Measurements from ENCODE around the gene LGMN.
"Not testable (repeated sequence)": the region's sequence is repeated elsewhere in the genome, so short reads cannot be mapped to it uniquely, and the experiment has no call there.

The LGMN gene

GRCh38 chr14:92684801-92685560, 63.4 kb downstream of the LGMN start:
- no peaks in the 10 kb centered on the region for H3K79me2 ChIP-seq (ENCODE audit: control insufficient read depth, insufficient read depth, low read length, unreplicated experiment)
- no peak overlapping the region for H2AFZ ChIP-seq (ENCODE audit: low read length, unreplicated experiment)
- no peak overlapping the region for H3K4me3 ChIP-seq (ENCODE audit: low read depth, low read length)
- no peaks in the 10 kb centered on the region for H3K36me3 ChIP-seq (ENCODE audit: insufficient read depth, low read length)
- H3K27me3 ChIP-seq (ENCODE audit: insufficient read depth, low read length) = no peaks in the 10 kb centered on the region
- H3K4me1 ChIP-seq (ENCODE audit: control insufficient read depth, insufficient read depth, low read length, unreplicated experiment) = no peaks in the 10 kb centered on the region
- no peak overlapping the region for H3K27ac ChIP-seq (ENCODE audit: low read depth, low read length)

DNA sequence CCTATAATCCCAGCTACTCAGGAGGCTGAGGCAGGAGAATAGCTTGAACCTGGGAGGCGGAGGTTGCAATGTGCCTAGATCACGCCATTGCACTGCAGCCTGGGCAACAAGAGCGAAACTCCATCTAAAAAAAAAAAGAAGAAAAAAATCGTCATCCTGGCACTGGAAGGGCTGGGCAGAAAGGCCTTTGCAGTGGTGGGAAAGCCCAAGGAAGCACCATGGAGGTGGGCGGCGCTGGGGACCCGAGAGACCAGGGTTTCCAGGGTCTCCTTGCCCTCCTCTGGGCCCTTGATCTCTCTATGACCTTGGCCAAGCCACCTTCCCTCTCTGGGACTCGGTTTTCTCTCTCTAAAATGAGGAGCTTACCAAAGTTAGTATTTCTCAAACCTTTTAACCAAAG, 65.4 kb downstream of the LGMN start:
- Histone ChIP-seq H2AFZ (ENCODE audit: low read length, unreplicated experiment) (no peak overlapping the region), H3K4me3 (ENCODE audit: low read depth, low read length) (no peak overlapping the region), H3K27ac (ENCODE audit: low read depth, low read length) (no peak overlapping the region), H3K4me1 (ENCODE audit: control insufficient read depth, insufficient read depth, low read length, unreplicated experiment) (no peaks in the 10 kb centered on the region), H3K36me3 (ENCODE audit: insufficient read depth, low read length) (no peaks in the 10 kb centered on the region), H3K79me2 (ENCODE audit: control insufficient read depth, insufficient read depth, low read length, unreplicated experiment) (no peaks in the 10 kb centered on the region), H3K27me3 (ENCODE audit: insufficient read depth, low read length) (no peaks in the 10 kb centered on the region)

DNA sequence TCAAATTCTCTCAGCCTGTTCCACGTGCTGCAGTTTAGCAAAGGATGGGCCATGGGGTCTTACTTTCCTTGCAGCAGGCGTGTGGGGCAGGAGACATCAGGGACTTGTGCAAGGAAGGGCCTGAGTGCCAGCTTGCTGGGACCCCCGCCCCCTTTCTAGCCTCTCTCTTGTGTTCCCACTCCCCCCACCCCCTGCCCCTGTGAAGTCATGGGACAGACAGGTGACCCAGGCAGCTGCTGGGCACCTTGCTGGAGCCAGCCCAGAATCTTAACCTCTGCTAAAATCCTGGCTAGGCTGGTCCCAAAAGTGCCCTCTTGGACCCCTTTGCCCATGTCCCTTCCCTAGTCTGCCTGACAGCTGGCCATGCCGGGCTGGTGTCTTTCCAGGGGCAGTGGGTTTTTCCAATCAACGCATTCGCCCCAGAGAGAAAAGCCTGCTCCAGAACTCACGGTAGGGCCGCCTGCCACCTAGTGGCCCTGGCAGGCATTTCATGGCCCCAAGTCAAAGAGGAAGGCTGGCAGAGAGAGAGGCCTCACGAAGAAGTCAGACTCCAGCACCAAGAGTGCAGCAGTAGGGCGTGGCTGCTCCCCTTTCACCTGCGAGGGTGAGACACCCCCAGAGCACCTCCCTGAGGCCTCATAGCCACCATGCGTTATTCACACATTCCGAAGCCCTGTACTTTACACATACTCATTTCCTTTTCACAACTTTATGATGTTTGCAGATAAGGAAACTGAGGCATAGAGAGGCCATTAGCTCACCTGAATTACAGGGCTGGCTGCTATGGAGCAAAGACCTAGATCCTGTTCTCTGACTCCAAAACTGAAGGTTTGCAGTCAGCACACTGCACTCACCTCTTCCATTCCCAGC, 67.4 kb downstream of the LGMN start:
- Histone ChIP-seq H3K27me3 (ENCODE audit: insufficient read depth, low read length) (no peaks in the 10 kb centered on the region), H3K79me2 (ENCODE audit: control insufficient read depth, insufficient read depth, low read length, unreplicated experiment) (no peaks in the 10 kb centered on the region), H3K27ac (ENCODE audit: low read depth, low read length) (no peak overlapping the region), H3K36me3 (ENCODE audit: insufficient read depth, low read length) (0 out of 2 replicates have a peak, but pooled peaks cover 3% of the 10 kb centered on the region), H2AFZ (ENCODE audit: low read length, unreplicated experiment) (no peak overlapping the region), H3K4me1 (ENCODE audit: control insufficient read depth, insufficient read depth, low read length, unreplicated experiment) (peaks cover 3% of the 10 kb centered on the region), H3K4me3 (ENCODE audit: low read depth, low read length) (no peak overlapping the region)

DNA sequence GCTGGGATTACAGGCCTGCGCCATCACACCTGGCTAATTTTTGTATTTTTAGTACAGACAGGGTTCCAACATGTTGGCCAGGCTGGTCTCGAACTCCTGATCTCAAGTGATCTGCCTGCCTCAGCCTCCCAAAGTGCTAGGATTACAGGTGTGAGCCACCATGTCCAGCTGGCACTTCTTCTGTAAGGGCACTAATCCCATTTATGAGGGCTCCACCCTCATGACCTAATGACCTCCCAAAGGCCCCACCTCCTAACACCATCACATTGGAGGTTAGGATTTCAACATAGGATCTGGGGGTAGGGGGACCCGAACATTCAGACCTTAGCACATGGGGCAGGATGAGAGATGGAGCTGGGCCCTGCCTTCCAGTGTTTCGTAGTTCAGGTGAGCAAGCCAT, 68.1 kb downstream of the LGMN start:
- not testable (repeated sequence) for H3K27me3 ChIP-seq (ENCODE audit: insufficient read depth, low read length); H3K27ac ChIP-seq (ENCODE audit: low read depth, low read length); H3K4me1 ChIP-seq (ENCODE audit: control insufficient read depth, insufficient read depth, low read length, unreplicated experiment); H3K36me3 ChIP-seq (ENCODE audit: insufficient read depth, low read length); H2AFZ ChIP-seq (ENCODE audit: low read length, unreplicated experiment); H3K79me2 ChIP-seq (ENCODE audit: control insufficient read depth, insufficient read depth, low read length, unreplicated experiment); H3K4me3 ChIP-seq (ENCODE audit: low read depth, low read length)

GRCh38 chr14:92679246-92679645, 69.2 kb downstream of the LGMN start:
- Histone ChIP-seq H3K36me3 (ENCODE audit: insufficient read depth, low read length) (0 out of 2 replicates have a peak, but pooled peaks cover 3% of the 10 kb centered on the region), H3K79me2 (ENCODE audit: control insufficient read depth, insufficient read depth, low read length, unreplicated experiment) (no peaks in the 10 kb centered on the region), H3K4me1 (ENCODE audit: control insufficient read depth, insufficient read depth, low read length, unreplicated experiment) (peaks cover 3% of the 10 kb centered on the region), H3K4me3 (ENCODE audit: low read depth, low read length) (no peak overlapping the region), H3K27me3 (ENCODE audit: insufficient read depth, low read length) (no peaks in the 10 kb centered on the region), H3K27ac (ENCODE audit: low read depth, low read length) (no peak overlapping the region), H2AFZ (ENCODE audit: low read length, unreplicated experiment) (no peak overlapping the region)

DNA sequence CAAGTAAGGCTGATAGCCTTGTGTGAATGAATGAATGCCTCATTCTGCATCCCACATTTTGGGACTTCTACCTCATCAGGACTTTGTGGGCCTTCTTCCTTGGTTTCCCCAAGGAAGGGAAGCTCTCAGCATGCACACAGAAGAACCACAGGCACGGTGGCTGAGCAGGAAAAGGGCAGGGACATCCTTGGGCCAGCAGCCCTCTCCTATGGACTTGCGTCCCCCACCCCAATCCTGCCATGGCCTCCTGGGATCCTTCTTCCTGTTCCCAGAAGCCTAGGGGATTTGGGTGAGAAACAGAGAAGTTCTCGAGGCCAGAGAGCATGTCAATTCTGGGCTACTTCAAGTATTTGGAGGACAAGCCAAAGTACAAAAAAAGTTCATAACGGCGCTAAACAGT, 69.7 kb downstream of the LGMN start:
- Histone ChIP-seq H3K36me3 (ENCODE audit: insufficient read depth, low read length) (0 out of 2 replicates have a peak, but pooled peaks cover 3% of the 10 kb centered on the region), H3K4me3 (ENCODE audit: low read depth, low read length) (no peak overlapping the region), H3K27ac (ENCODE audit: low read depth, low read length) (no peak overlapping the region), H3K79me2 (ENCODE audit: control insufficient read depth, insufficient read depth, low read length, unreplicated experiment) (no peaks in the 10 kb centered on the region), H2AFZ (ENCODE audit: low read length, unreplicated experiment) (no peak overlapping the region), H3K4me1 (ENCODE audit: control insufficient read depth, insufficient read depth, low read length, unreplicated experiment) (peaks cover 3% of the 10 kb centered on the region), H3K27me3 (ENCODE audit: insufficient read depth, low read length) (no peaks in the 10 kb centered on the region)

- Histone ChIP-seq H3K79me2 (ENCODE audit: control insufficient read depth, insufficient read depth, low read length, unreplicated experiment) (no peaks in the 10 kb centered on the region), H3K27ac (ENCODE audit: low read depth, low read length) (no peak overlapping the region), H3K4me1 (ENCODE audit: control insufficient read depth, insufficient read depth, low read length, unreplicated experiment) (peaks cover 3% of the 10 kb centered on the region), H2AFZ (ENCODE audit: low read length, unreplicated experiment) (no peak overlapping the region), H3K27me3 (ENCODE audit: insufficient read depth, low read length) (no peaks in the 10 kb centered on the region), H3K4me3 (ENCODE audit: low read depth, low read length) (no peak overlapping the region), H3K36me3 (ENCODE audit: insufficient read depth, low read length) (0 out of 2 replicates have a peak, but pooled peaks cover 3% of the 10 kb centered on the region)
These were observed 70.5 kb downstream of the LGMN start for GRCh38 chr14:92677955-92678354.

DNA sequence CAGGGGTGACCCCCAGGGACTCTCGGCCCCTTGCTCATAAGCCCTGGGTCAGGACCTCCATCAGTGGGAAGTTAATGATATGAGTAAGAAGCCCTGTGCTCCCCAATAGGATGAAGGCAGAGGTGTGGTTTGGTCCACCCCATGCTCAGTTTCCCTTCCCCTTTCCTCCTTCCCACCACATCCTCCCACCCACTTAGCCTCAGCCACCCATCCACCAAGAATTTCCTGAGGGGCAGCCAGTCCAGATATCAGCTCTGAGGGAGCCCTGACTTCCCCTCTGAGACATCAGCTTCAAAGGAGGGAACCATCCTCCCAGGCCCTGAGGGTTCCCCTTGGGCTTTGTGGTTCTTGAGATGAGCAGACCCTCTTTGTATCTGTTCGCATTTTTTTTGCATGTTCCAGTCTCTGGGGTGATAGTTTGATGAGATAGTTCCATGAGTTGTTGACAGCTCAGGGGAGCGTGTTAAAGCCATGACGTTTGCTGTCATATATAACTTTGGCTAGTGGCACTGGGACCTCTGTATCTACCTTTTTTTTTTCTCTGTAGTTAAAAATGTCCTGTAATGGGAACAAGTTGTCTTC, 71.2 kb downstream of the LGMN start:
- Histone ChIP-seq H3K27ac (ENCODE audit: low read depth, low read length) (no peak overlapping the region), H3K27me3 (ENCODE audit: insufficient read depth, low read length) (no peaks in the 10 kb centered on the region), H3K79me2 (ENCODE audit: control insufficient read depth, insufficient read depth, low read length, unreplicated experiment) (no peaks in the 10 kb centered on the region), H3K4me3 (ENCODE audit: low read depth, low read length) (no peak overlapping the region), H3K36me3 (ENCODE audit: insufficient read depth, low read length) (0 out of 2 replicates have a peak, but pooled peaks cover 3% of the 10 kb centered on the region), H2AFZ (ENCODE audit: low read length, unreplicated experiment) (no peak overlapping the region), H3K4me1 (ENCODE audit: control insufficient read depth, insufficient read depth, low read length, unreplicated experiment) (peaks cover 3% of the 10 kb centered on the region)

GRCh38 chr14:92676403-92677086, 71.9 kb downstream of the LGMN start:
- Histone ChIP-seq H3K27ac (ENCODE audit: low read depth, low read length) (no peak overlapping the region), H3K36me3 (ENCODE audit: insufficient read depth, low read length) (0 out of 2 replicates have a peak, but pooled peaks cover 3% of the 10 kb centered on the region), H3K4me1 (ENCODE audit: control insufficient read depth, insufficient read depth, low read length, unreplicated experiment) (peaks cover 3% of the 10 kb centered on the region), H3K4me3 (ENCODE audit: low read depth, low read length) (no peak overlapping the region), H3K27me3 (ENCODE audit: insufficient read depth, low read length) (no peaks in the 10 kb centered on the region), H3K79me2 (ENCODE audit: control insufficient read depth, insufficient read depth, low read length, unreplicated experiment) (no peaks in the 10 kb centered on the region), H2AFZ (ENCODE audit: low read length, unreplicated experiment) (no peak overlapping the region)

DNA sequence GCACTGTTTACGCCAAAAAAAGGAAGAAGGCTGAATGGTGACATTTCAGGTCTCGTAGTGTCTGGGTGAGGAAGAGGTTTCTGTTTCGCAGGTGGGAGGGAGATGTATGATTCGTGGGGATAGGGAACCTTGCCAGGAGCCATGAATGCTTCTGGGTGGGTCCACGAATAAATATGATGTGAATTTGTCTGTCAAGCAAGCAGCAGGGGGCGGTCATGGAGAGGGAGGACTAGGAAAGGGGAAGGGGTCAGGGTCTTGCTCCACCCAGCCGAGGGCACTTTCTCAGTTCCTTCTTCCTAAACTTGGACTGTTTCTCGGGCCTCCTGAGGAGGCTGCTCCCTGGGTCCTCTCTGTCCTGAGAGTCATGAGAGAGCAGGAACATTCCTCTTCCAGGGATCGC, 72.5 kb downstream of the LGMN start:
- Histone ChIP-seq H3K79me2 (ENCODE audit: control insufficient read depth, insufficient read depth, low read length, unreplicated experiment) (no peaks in the 10 kb centered on the region), H3K36me3 (ENCODE audit: insufficient read depth, low read length) (0 out of 2 replicates have a peak, but pooled peaks cover 3% of the 10 kb centered on the region), H3K27me3 (ENCODE audit: insufficient read depth, low read length) (no peaks in the 10 kb centered on the region), H3K4me3 (ENCODE audit: low read depth, low read length) (no peak overlapping the region), H3K27ac (ENCODE audit: low read depth, low read length) (no peak overlapping the region), H2AFZ (ENCODE audit: low read length, unreplicated experiment) (no peak overlapping the region), H3K4me1 (ENCODE audit: control insufficient read depth, insufficient read depth, low read length, unreplicated experiment) (peaks cover 3% of the 10 kb centered on the region)

All from ACC112 (cell line).